DND-41 (cell line): ENCODE results near the gene OSBPL5.

Source experiments
- CTCF ChIP-seq: IDR thresholded peaks from 2 replicates; pipeline ENCODE4 v1.5.1; 2012; ENCODE audit warnings: borderline replicate concordance, low read length, moderate library complexity, mild to moderate bottlenecking; ENCODE audit not compliant: poor library complexity, severe bottlenecking; ENCODE audit errors: extremely low read depth
- EZH2 ChIP-seq: IDR thresholded peaks from 3 replicates; pipeline ENCODE4 v1.6.1; 2012; ENCODE audit warnings: borderline replicate concordance, low read depth, mild to moderate bottlenecking, moderate library complexity, low read length, inconsistent platforms; ENCODE audit not compliant: severe bottlenecking

- TF ChIP-seq CTCF (no peak), EZH2 (no peak)
Measured at GRCh38 chr11:3134651-3135480, 30.2 kb downstream of the OSBPL5 start.
